ENCODE data around the gene LYRM4. TPM values are rescaled to one million over a fixed set of nuclear protein-coding genes. Genes with fewer than 3 reads are reported as not detected.

Gene LYRM4
- total RNA-seq, 1 donor from 2014 or later: 39.0 TPM

GRCh38 chr6:5164092-5164491, 96.7 kb downstream of the LYRM4 start:
- H3K27ac Mint-ChIP-seq (ENCODE audit: unreplicated experiment): no peak overlapping the region
- no peak for DNase-seq (ENCODE audit: low spot score)
- no peak for TF ChIP-seq CTCF (IDR thresholded peaks at IDR 0.05; ENCODE audit: unreplicated experiment)
- no peak overlapping the region for H3K4me3 Mint-ChIP-seq (ENCODE audit: unreplicated experiment)
- H3K9me3 Mint-ChIP-seq (ENCODE audit: unreplicated experiment): no peaks in the 10 kb centered on the region
- peaks cover 9% of the 10 kb centered on the region for H3K4me1 Mint-ChIP-seq (ENCODE audit: unreplicated experiment)
- H3K36me3 Mint-ChIP-seq (ENCODE audit: low read depth, unreplicated experiment): no peaks in the 10 kb centered on the region
- no peaks in the 10 kb centered on the region for H3K27me3 Mint-ChIP-seq (ENCODE audit: unreplicated experiment)

GRCh38 chr6:5163247-5163646, 97.5 kb downstream of the LYRM4 start:
- no peak for DNase-seq (ENCODE audit: low spot score)
- Mint-ChIP-seq H3K9me3 (ENCODE audit: unreplicated experiment) (no peaks in the 10 kb centered on the region), H3K4me1 (ENCODE audit: unreplicated experiment) (peaks cover 8% of the 10 kb centered on the region), H3K27me3 (ENCODE audit: unreplicated experiment) (no peaks in the 10 kb centered on the region), H3K4me3 (ENCODE audit: unreplicated experiment) (no peak overlapping the region), H3K27ac (ENCODE audit: unreplicated experiment) (no peak overlapping the region), H3K36me3 (ENCODE audit: low read depth, unreplicated experiment) (no peaks in the 10 kb centered on the region)
- no peak for TF ChIP-seq CTCF (IDR thresholded peaks at IDR 0.05; ENCODE audit: unreplicated experiment)

- no peak for TF ChIP-seq CTCF (IDR thresholded peaks at IDR 0.05; ENCODE audit: unreplicated experiment)
- DNase-seq (ENCODE audit: low spot score): no peak
- Mint-ChIP-seq H3K36me3 (ENCODE audit: low read depth, unreplicated experiment) (no peaks in the 10 kb centered on the region), H3K4me1 (ENCODE audit: unreplicated experiment) (peaks cover 7% of the 10 kb centered on the region), H3K27ac (ENCODE audit: unreplicated experiment) (no peak overlapping the region), H3K4me3 (ENCODE audit: unreplicated experiment) (no peak overlapping the region), H3K9me3 (ENCODE audit: unreplicated experiment) (no peaks in the 10 kb centered on the region), H3K27me3 (ENCODE audit: unreplicated experiment) (no peaks in the 10 kb centered on the region)
Measured at GRCh38 chr6:5162355-5162754, 98.4 kb downstream of the LYRM4 start.

GRCh38 chr6:5160206-5160605, 100.5 kb downstream of the LYRM4 start:
- H3K9me3 Mint-ChIP-seq (ENCODE audit: unreplicated experiment): no peaks in the 10 kb centered on the region
- H3K36me3 Mint-ChIP-seq (ENCODE audit: low read depth, unreplicated experiment): no peaks in the 10 kb centered on the region
- TF ChIP-seq CTCF (IDR thresholded peaks at IDR 0.05; ENCODE audit: unreplicated experiment): no peak
- peaks cover 2% of the 10 kb centered on the region for H3K27me3 Mint-ChIP-seq (ENCODE audit: unreplicated experiment)
- DNase-seq (ENCODE audit: low spot score): no peak
- H3K27ac Mint-ChIP-seq (ENCODE audit: unreplicated experiment): no peak overlapping the region
- peaks cover 5% of the 10 kb centered on the region for H3K4me1 Mint-ChIP-seq (ENCODE audit: unreplicated experiment)
- no peak overlapping the region for H3K4me3 Mint-ChIP-seq (ENCODE audit: unreplicated experiment)

GRCh38 chr6:5159162-5159561, 101.6 kb downstream of the LYRM4 start:
- H3K9me3 Mint-ChIP-seq (ENCODE audit: unreplicated experiment): no peaks in the 10 kb centered on the region
- DNase-seq (ENCODE audit: low spot score): no peak
- peaks cover 5% of the 10 kb centered on the region for H3K4me1 Mint-ChIP-seq (ENCODE audit: unreplicated experiment)
- H3K4me3 Mint-ChIP-seq (ENCODE audit: unreplicated experiment): no peak overlapping the region
- no peak for TF ChIP-seq CTCF (IDR thresholded peaks at IDR 0.05; ENCODE audit: unreplicated experiment)
- H3K36me3 Mint-ChIP-seq (ENCODE audit: low read depth, unreplicated experiment): no peaks in the 10 kb centered on the region
- H3K27ac Mint-ChIP-seq (ENCODE audit: unreplicated experiment): no peak overlapping the region
- H3K27me3 Mint-ChIP-seq (ENCODE audit: unreplicated experiment): peaks cover 2% of the 10 kb centered on the region
